Amniotic stem cell (primary cell): ENCODE data around the gene DCC.

Experiments
- DNase-seq: peaks from one replicate; lab custom pipeline; 2025; lab: John Stamatoyannopoulos, UW

The DCC gene

DNA sequence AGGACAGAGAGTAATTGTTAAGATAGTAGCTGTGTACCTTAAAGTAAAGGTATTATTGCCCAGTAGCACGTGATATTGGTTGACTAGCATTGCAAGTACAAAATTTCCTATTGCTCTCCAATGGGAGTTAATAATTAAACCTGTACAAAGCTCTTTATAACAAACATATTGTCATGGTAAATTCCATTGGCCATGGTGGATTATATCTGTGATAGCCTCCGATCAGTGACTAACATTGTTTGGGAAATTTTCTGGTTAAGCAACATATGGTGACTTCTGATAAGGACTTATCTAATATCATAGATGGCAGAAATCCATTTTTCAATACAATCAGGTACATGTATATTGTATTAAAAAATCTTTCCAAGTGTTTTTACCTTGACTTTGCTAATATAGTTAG lies 360.8 kb downstream of the DCC start:
- DNase-seq = no peak

- no peak for DNase-seq
These were observed 361.4 kb downstream of the DCC start for GRCh38 chr18:52701219-52701935.

DNA sequence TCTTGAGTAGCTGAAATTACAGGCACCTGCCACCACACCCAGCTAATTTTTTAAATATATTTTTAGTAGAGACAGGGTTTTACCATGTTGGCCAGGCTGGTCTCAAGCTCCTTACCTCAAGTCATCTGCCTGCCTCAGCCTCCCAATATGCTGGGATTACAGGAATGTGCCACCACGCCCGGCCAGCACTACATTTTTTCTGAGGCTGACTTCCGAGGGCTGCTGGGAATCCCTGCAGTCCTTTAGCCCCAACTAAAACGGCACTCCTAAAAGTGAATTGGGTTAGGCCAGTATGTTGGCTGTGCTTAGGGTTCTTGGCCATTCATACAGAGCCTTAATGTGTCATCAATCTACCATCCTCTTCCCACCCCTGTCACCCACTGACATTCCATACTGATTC lies 375.4 kb downstream of the DCC start:
- no peak for DNase-seq

DNA sequence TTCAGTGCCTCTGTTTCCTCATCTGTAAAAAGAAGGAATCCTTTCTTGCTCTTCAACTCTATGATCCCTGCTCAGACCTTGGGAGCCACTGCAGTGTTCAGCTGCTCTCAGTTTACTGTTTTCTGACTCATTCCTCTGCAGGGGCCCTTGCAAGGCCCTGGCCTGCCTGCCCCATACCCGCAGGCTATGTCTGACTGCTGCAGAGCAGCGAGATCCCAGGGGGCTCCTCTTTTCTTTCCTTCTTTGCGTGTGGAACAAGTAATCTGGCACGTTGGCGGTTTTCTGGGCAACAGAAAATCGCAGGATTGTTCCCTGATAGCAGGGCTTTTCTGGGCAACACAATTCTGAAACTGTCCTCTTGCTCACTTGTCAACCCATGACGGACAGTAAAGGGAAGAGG lies 376.0 kb downstream of the DCC start:
- no peak for DNase-seq

DNA sequence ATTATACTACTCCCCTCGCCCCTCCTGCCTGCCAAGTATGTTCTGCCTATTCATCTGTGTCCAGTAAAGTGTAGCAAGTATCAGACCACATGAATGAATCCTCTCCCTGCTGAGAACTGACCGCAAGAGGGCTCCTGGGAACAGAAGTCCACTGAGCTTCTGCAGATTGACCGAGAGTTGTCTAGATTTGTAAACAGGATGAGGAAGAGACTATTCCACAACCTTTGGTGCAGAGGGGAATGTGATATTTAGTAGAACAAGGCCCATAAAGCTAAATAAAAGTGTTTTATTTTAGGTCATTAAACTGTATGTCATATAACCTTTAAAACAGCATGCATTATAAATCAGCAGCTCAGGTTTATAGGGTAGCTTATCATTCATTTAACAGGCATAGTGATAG lies 377.0 kb downstream of the DCC start:
- no peak for DNase-seq

DNA sequence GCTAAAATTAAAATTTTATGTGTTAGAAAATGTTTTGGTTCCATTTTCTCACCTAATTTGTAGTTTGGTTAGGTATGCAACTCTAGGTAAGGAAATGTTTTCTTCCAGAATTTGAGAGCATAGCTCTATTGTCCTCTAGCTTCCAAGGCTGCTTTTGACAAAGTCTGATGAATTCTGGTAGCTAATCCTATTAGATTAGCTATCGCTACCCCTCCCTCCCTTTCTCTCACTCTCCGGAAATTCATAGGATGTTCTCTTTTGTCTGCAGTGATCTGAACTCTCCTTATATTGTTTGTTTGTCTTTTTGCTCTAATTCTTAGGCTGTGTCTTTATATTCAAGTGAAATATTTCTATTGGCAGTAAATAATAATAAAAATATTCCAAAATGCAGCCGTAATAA lies 382.9 kb downstream of the DCC start:
- DNase-seq = no peak

GRCh38 chr18:52723550-52723970 lies 383.6 kb downstream of the DCC start:
- DNase-seq = no peak

- DNase-seq = no peak
These were observed 391.1 kb downstream of the DCC start for GRCh38 chr18:52730972-52731619.

DNA sequence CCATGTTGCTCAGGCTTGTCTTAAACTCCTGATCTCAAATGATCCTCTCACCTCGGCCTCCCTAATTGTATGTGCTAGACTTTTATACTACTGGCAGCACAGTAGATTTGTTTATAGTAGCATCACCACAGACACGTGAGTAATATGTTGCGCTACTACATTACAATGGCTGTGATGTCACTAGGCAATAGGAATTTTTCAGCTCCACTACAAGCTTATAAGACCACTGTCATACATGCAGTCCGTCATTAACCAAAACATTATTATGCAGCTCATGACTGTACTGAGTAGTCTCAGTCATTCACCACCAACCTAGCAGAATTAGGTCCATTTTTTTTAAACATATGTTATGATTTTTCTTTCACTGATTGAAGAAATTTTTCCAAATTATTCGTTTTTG lies 398.9 kb downstream of the DCC start:
- no peak for DNase-seq

GRCh38 chr18:52746986-52747385 lies 407.0 kb downstream of the DCC start:
- DNase-seq = no peak

DNA sequence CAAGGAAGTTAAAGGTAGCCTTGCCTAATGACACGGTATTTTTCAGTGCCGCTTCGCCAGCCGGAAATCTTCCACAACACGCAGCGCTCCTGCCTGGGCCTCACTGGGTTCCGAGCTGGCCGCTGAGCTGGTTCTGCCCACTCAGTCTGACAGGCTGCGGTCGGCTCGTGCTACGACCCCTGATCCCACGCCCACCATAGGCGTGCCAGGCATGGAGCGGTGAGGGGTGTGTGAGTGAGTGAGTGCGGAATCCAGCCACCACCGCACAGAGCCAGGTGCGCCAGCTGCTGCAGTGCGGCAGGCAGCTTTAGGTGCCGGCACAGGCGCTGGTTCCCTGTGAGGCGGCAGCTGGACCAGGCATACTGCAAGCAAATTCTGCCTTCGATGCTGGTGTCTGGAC lies 407.9 kb downstream of the DCC start:
- no peak for DNase-seq

GRCh38 chr18:52748343-52748742 lies 408.3 kb downstream of the DCC start:
- DNase-seq = no peak

DNA sequence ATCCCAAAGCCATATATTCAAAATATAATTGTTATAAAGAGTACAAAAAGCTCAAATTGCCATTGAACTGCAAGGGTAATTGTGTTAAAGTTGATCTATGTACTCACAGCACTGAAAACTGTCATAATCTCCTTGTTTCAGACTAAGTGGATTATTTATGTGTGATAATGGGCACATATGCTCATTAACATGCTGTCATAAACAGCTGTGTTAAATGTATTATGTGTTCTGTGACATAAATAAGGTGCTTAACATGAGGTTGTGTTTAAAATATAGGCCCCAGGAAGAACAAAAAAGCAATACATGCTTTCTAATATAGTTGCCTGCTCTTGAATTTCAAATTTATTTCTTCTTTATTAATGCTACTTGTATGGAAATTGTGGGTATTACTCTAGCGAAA lies 409.5 kb downstream of the DCC start:
- no peak for DNase-seq

GRCh38 chr18:52750995-52751394 lies 411.0 kb downstream of the DCC start:
- DNase-seq = no peak

DNA sequence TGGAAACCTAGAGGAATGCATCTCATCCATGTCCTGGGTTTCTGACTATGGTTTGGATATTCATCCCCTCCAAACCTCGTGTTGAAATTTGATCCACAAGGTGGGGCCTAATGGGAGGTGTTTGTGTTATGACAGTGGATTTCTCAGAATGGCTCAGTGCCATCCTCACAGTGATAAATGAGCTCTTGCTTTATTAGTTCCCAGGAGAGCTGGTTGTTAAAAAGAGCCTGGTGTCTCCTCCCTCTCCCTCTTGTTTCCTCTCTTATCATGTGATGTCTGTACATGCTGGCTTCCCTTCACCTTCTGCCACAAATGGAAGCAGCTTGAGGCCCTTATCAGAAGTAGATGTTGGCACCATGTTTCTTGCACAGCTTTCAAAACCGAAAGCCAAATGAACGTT lies 424.3 kb downstream of the DCC start:
- no peak for DNase-seq

- no peak for DNase-seq
These were observed 426.1 kb downstream of the DCC start for GRCh38 chr18:52766002-52766545.

GRCh38 chr18:52781113-52781512 lies 441.1 kb downstream of the DCC start:
- DNase-seq = no peak

GRCh38 chr18:52791321-52791720 lies 451.3 kb downstream of the DCC start:
- no peak for DNase-seq

GRCh38 chr18:52812834-52813233 lies 472.8 kb downstream of the DCC start:
- DNase-seq = no peak

DNA sequence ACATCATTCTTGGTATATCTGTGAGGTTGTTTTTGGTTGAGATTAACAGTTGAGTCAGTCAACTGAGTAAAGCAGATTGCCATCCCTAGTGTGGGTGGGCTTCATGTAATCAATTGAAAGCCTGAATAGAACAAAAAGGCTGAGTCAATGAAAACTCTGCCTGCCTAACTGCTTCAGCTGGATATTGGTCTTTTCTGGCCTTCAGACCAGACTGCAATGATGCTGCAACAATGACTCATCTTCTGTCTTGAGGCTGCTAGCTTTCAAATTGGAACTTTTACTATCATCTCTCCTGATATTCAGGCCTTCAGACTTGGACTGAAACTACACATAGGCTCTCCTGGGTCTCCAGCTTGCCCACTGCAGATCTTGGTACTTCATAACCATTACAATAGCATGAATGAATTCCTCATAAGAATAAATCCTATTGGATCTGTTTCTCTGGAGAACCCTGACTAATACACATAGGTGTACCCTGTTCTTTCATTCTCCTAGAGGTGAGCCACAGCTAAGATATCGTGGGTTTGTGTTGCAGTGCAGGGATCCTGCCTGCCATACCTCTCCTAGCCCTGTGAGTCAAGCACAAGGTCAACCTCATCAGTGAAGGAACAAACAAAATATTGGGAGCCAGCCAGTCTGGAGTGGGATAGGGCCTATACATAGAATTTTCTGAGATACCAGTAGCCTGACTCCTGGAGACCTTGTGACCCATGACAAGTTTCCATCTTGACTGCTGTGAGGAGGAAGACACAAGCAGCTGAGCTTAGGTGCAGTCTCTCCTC lies 473.8 kb downstream of the DCC start:
- no peak for DNase-seq

DNA sequence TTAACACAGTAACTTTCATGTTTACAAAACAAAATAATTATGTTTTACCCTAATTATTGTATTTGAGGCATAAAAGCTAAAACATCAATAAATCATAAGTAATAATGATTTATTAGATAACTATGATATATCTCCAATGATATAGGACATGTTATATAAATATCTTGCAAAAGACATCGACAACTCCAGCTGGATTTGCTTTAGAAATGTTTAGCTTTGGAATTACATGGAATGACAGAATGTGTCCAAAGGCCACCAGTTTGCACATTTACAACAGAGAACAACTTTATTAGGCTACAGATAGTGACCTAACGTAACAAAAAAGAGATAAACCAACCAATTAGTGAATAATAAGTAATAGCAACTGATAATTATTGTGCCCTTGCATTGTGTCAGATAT lies 475.7 kb downstream of the DCC start:
- no peak for DNase-seq

- DNase-seq = no peak
These were observed 476.1 kb downstream of the DCC start for GRCh38 chr18:52816121-52816520.

- DNase-seq = no peak
These were observed 482.2 kb downstream of the DCC start for GRCh38 chr18:52822160-52822559.
